ENCODE results near the gene TMEM178B.

Gene TMEM178B

DNA sequence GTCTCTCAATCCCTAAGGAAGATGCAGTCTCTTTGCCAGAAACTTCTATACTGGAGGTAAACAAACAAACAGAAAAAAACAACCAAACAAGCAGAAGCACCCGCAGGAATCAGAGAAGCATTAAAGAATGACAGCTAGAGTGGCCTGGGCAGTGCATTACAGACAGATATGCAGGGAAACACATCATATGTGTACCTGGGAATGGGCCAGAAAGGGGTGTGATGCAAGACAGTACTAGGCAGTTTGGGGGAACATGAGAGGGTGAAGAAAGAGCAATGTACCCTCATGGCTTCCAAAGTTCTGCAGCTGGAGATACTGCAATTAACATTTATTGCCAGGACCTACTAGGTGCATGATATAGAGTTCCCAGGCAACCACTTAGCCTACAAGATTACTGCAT lies 177.3 kb downstream of the TMEM178B start:
- Histone ChIP-seq H3K27ac (no peak overlapping the region), H3K4me1 (no peaks in the 10 kb centered on the region), H3K36me3 (no peaks in the 10 kb centered on the region), H3K27me3 (no peaks in the 10 kb centered on the region), H3K9me3 (replicated peaks in 1 of 11) (peaks cover 0 to 4% (median 0%) of the 10 kb centered on the region in 11 experiments; a peak in 2 of 22 replicates), H3K4me3 (no peak overlapping the region), H4K20me1 (no peaks in the 10 kb centered on the region), H3K4me2 (no peak overlapping the region), H3K9ac (no peak overlapping the region)
- TF ChIP-seq Cebpa-rat (IDR thresholded peaks at IDR 0.05), result no peak

GRCh38 chr7:141251957-141252356 lies 178.1 kb downstream of the TMEM178B start:
- TF ChIP-seq Cebpa-rat (IDR thresholded peaks at IDR 0.05), result no peak
- H3K4me1 ChIP-seq, result no peaks in the 10 kb centered on the region

GRCh38 chr7:141257597-141257996 lies 183.7 kb downstream of the TMEM178B start:
- no peak for TF ChIP-seq Cebpa-rat (IDR thresholded peaks at IDR 0.05)
- no peaks in the 10 kb centered on the region for H3K27me3 ChIP-seq

More at GRCh38 chr7:141251957-141252356, 178.1 kb downstream of the TMEM178B start:
- Histone ChIP-seq H3K9me3 (replicated peaks in 1 of 11) (peaks cover 0 to 4% (median 0%) of the 10 kb centered on the region in 11 experiments; a peak in 2 of 22 replicates), H3K36me3 (no peaks in the 10 kb centered on the region), H3K4me3 (no peak overlapping the region), H3K27me3 (no peaks in the 10 kb centered on the region), H3K27ac (no peak overlapping the region), H4K20me1 (no peaks in the 10 kb centered on the region), H3K4me2 (no peak overlapping the region), H3K9ac (no peak overlapping the region)

GRCh38 chr7:141258559-141258958 lies 184.7 kb downstream of the TMEM178B start:
- no peaks in the 10 kb centered on the region for H3K36me3 ChIP-seq
- H3K4me1 ChIP-seq, result no peaks in the 10 kb centered on the region
- H3K4me3 ChIP-seq, result no peak overlapping the region
- H3K9me3 ChIP-seq (replicated peaks in 1 of 11), result peaks cover 10 to 21% (median 16%) of the 10 kb centered on the region in 11 experiments; a peak in 21 of 22 replicates
- H4K20me1 ChIP-seq, result no peaks in the 10 kb centered on the region
- TF ChIP-seq Cebpa-rat (IDR thresholded peaks at IDR 0.05), result no peak
- no peaks in the 10 kb centered on the region for H3K27me3 ChIP-seq
- no peak overlapping the region for H3K4me2 ChIP-seq
- H3K9ac ChIP-seq, result no peak overlapping the region
- no peak overlapping the region for H3K27ac ChIP-seq

More at GRCh38 chr7:141257597-141257996, 183.7 kb downstream of the TMEM178B start:
- no peak overlapping the region for H3K27ac ChIP-seq
- H3K4me2 ChIP-seq, result no peak overlapping the region
- H3K9ac ChIP-seq, result no peak overlapping the region
- H4K20me1 ChIP-seq, result no peaks in the 10 kb centered on the region
- peaks cover 10 to 21% (median 16%) of the 10 kb centered on the region in 11 experiments; a peak in 21 of 22 replicates for H3K9me3 ChIP-seq (replicated peaks in 1 of 11)
- H3K4me1 ChIP-seq, result no peaks in the 10 kb centered on the region
- no peak overlapping the region for H3K4me3 ChIP-seq
- H3K36me3 ChIP-seq, result no peaks in the 10 kb centered on the region

DNA sequence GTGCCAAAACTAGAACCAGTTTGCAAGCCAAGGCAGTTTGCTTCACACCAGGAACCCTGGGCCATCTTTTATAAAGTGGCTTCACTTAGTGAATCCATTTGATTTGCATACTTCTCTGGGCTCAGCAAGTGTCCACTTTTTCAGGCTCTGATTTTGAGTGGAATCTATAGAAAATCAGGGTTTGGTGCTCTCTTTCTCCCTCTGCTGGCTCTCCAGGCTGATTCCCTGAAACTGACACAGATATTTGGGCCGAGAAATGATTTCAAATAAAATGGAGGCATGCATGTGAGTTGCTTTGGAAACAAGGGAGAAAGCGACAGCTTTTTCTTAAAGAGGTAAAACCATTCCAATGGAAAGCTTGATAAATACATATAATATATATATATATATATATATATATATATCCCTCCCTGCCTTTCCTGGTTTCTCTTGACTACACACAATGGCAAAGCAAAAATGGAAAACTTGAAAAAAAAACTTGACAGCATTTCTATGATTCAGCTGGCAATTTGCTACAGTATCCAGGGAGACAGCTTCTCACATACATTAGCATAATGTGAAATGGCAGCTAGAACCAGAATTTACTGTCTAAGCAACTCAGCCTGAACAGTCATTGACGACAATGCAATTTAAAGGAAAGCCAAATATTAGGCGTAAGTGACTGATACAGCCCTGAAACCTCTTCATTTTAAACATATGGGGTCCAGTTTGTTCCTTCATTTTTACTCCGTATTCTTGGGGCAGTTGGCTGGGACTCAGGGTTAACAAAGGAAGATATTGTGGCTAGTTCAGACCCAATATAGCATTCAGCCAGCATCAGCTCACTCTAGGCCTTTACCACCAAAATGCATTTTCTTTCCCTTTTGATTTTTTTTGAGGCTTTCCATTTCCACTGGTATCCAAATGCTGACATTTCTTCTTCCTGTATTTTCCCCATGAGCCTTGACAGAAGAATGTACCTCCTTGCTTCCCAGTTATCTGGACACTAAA lies 188.5 kb downstream of the TMEM178B start:
- Histone ChIP-seq H3K36me3 (no peaks in the 10 kb centered on the region), H4K20me1 (no peaks in the 10 kb centered on the region), H3K27me3 (no peaks in the 10 kb centered on the region), H3K9me3 (replicated peaks in 1 of 11) (peaks cover 10 to 21% (median 16%) of the 10 kb centered on the region in 11 experiments; a peak in 21 of 22 replicates), H3K4me1 (no peaks in the 10 kb centered on the region), H3K4me3 (no peak overlapping the region), H3K9ac (no peak overlapping the region), H3K27ac (no peak overlapping the region), H3K4me2 (no peak overlapping the region)
- TF ChIP-seq Cebpa-rat (IDR thresholded peaks at IDR 0.05), result no peak

DNA sequence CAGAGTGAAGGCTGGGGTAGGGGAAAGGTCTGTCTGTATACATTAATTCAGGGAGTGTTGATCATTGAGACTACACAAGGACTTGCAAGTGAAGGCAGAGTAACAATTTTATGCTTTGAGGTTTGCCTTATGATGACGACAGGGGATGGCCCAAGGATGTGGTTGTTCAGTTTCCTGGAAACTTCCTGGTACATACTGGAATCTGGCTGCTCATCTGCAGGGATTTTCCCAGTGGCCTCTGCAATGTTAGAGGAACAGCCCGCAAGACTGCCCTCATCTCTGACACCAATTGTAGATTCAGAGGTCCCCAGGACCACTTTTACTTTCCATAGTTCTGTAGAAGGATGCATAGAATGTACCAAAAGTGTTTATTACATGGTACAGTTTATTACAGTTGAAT lies 189.6 kb downstream of the TMEM178B start:
- Histone ChIP-seq H3K9ac (no peak overlapping the region), H3K4me3 (no peak overlapping the region), H3K27ac (no peak overlapping the region), H3K27me3 (no peaks in the 10 kb centered on the region), H3K36me3 (no peaks in the 10 kb centered on the region), H3K9me3 (replicated peaks in 1 of 11) (peaks cover 5 to 16% (median 11%) of the 10 kb centered on the region in 11 experiments; a peak in 21 of 22 replicates), H3K4me2 (no peak overlapping the region), H3K4me1 (no peaks in the 10 kb centered on the region), H4K20me1 (no peaks in the 10 kb centered on the region)
- no peak for TF ChIP-seq Cebpa-rat (IDR thresholded peaks at IDR 0.05)

DNA sequence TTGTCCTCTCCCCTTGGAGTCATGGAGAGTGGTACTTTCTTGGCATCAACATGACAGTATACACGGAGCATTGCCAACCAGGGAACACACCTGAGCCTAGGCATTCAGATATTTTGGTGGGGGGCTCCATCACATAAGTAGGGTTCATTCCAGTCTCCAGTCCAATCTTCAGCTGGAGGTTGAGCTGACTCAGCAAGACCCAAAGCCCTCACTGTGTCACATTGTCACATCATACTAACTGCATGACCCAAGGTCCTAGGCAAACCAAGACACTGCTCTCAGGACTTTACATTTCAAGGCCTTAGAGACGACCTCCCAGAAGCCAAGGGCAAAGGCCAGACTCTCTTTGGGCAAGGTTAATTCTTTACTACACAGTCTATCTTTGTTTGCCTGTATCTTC lies 190.1 kb downstream of the TMEM178B start:
- no peak overlapping the region for H3K27ac ChIP-seq
- TF ChIP-seq Cebpa-rat (IDR thresholded peaks at IDR 0.05), result no peak
- no peaks in the 10 kb centered on the region for H3K27me3 ChIP-seq
- no peaks in the 10 kb centered on the region for H4K20me1 ChIP-seq
- no peak overlapping the region for H3K9ac ChIP-seq
- H3K9me3 ChIP-seq (replicated peaks in 1 of 11), result peaks cover under 1 to 12% (median 7%) of the 10 kb centered on the region in 11 experiments; a peak in 16 of 22 replicates
- H3K36me3 ChIP-seq, result no peaks in the 10 kb centered on the region
- no peak overlapping the region for H3K4me2 ChIP-seq
- H3K4me1 ChIP-seq, result no peaks in the 10 kb centered on the region
- no peak overlapping the region for H3K4me3 ChIP-seq

GRCh38 chr7:141264511-141264910 lies 190.6 kb downstream of the TMEM178B start:
- Histone ChIP-seq H4K20me1 (no peaks in the 10 kb centered on the region), H3K4me3 (no peak overlapping the region), H3K27ac (no peak overlapping the region), H3K27me3 (no peaks in the 10 kb centered on the region), H3K9me3 (replicated peaks in 1 of 11) (peaks cover 0 to 8% (median 3%) of the 10 kb centered on the region in 11 experiments; a peak in 10 of 22 replicates), H3K36me3 (no peaks in the 10 kb centered on the region), H3K4me1 (no peaks in the 10 kb centered on the region), H3K4me2 (no peak overlapping the region), H3K9ac (no peak overlapping the region)
- TF ChIP-seq Cebpa-rat (IDR thresholded peaks at IDR 0.05), result no peak

GRCh38 chr7:141265668-141266067 lies 191.8 kb downstream of the TMEM178B start:
- Histone ChIP-seq H3K4me2 (no peak overlapping the region), H3K27ac (no peak overlapping the region), H3K27me3 (no peaks in the 10 kb centered on the region), H3K36me3 (no peaks in the 10 kb centered on the region), H4K20me1 (no peaks in the 10 kb centered on the region), H3K9me3 (replicated peaks in 1 of 11) (no peaks in the 10 kb centered on the region), H3K9ac (no peak overlapping the region), H3K4me1 (peaks cover 0 to under 1% (median 0%) of the 10 kb centered on the region in 10 experiments; a peak in 2 of 20 replicates), H3K4me3 (no peak overlapping the region)
- no peak for TF ChIP-seq Cebpa-rat (IDR thresholded peaks at IDR 0.05)
